HEK293T (cell line): ENCODE results near the gene CLK2.

Experiments used
- ARNT ChIP-seq: fragments of 450-650 bp; IDR thresholded peaks from 2 replicates; pipeline ENCODE4 v1.6.1; 2017; ENCODE audit warnings: mild to moderate bottlenecking
- BHLHE40 ChIP-seq: fragments of 450-650 bp; IDR thresholded peaks from 2 replicates; pipeline ENCODE4 v1.6.1; 2016; ENCODE audit warnings: mild to moderate bottlenecking, moderate library complexity, borderline replicate concordance
- FOXA1 ChIP-seq: fragments of 450-650 bp; IDR thresholded peaks from 2 replicates; pipeline ENCODE4 v1.6.1; 2016; ENCODE audit warnings: mild to moderate bottlenecking
- FOXK2 ChIP-seq: fragments of 450-650 bp; IDR thresholded peaks from 2 replicates; pipeline ENCODE4 v1.6.1; 2016; ENCODE audit warnings: mild to moderate bottlenecking
- FOXM1 ChIP-seq: fragments of 450-650 bp; IDR thresholded peaks from 2 replicates; pipeline ENCODE4 v1.6.1; 2017; ENCODE audit warnings: mild to moderate bottlenecking, borderline replicate concordance
- HDGF ChIP-seq: fragments of 450-650 bp; IDR thresholded peaks from 2 replicates; pipeline ENCODE4 v1.6.1; 2017; ENCODE audit warnings: antibody characterized with exemption, borderline replicate concordance
- L3MBTL2 ChIP-seq: fragments of 450-650 bp; conservative IDR thresholded peaks from 2 replicates; pipeline ENCODE4 v1.6.1; 2016; ENCODE audit warnings: mild to moderate bottlenecking
- NFRKB ChIP-seq: fragments of 450-650 bp; IDR thresholded peaks from 2 replicates; pipeline ENCODE4 v1.6.1; 2016; ENCODE audit warnings: mild to moderate bottlenecking, moderate library complexity
- PKNOX1 ChIP-seq: fragments of 450-650 bp; IDR thresholded peaks from 2 replicates; pipeline ENCODE4 v1.6.1; 2016
- SP1 ChIP-seq: fragments of 450-650 bp; IDR thresholded peaks from 2 replicates; pipeline ENCODE4 v1.6.1; 2017
- SUZ12 ChIP-seq: fragments of 450-650 bp; IDR thresholded peaks from 2 replicates; pipeline ENCODE4 v1.6.1; 2016; ENCODE audit warnings: mild to moderate bottlenecking
- TARDBP ChIP-seq: fragments of 450-650 bp; IDR thresholded peaks from 2 replicates; pipeline ENCODE4 v1.6.1; 2016
- ZNF384 ChIP-seq: fragments of 450-650 bp; IDR thresholded peaks from 2 replicates; pipeline ENCODE4 v1.6.1; 2016

GRCh38 chr1:155253797-155254196, 19.5 kb downstream of the CLK2 start:
- no peak for TF ChIP-seq FOXM1
- TF ChIP-seq L3MBTL2, result no peak
- TF ChIP-seq FOXK2, result no peak
- no peak for TF ChIP-seq SP1
- no peak for TF ChIP-seq FOXA1
- no peak for TF ChIP-seq TARDBP
- no peak for TF ChIP-seq ZNF384
- TF ChIP-seq ARNT, result no peak
- no peak for TF ChIP-seq BHLHE40
- no peak for TF ChIP-seq HDGF
- TF ChIP-seq PKNOX1, result no peak
- TF ChIP-seq NFRKB, result no peak
- no peak for TF ChIP-seq SUZ12
